ENCODE data around the gene AFAP1L1. TPM values are rescaled to one million over a fixed set of nuclear protein-coding genes. Genes with fewer than 3 reads are reported as not detected.

The AFAP1L1 gene
- total and polyA plus RNA-seq, 2 experiments from 2014 or later: 1.2 to 2.3 TPM

- Histone ChIP-seq H3K9me3 (ENCODE audit: low read depth) (no peaks in the 10 kb centered on the region), H3K79me2 (no peaks in the 10 kb centered on the region), H3K4me1 (ENCODE audit: insufficient read depth) (peaks cover 8% of the 10 kb centered on the region), H4K20me1 (ENCODE audit: insufficient read depth, poor library complexity, severe bottlenecking) (no peaks in the 10 kb centered on the region), H3K27me3 (no peaks in the 10 kb centered on the region), H3K9me2 (replicated peaks; ENCODE audit: insufficient read depth) (no peaks in the 10 kb centered on the region), H2AFZ (no peak overlapping the region), H3K36me3 (replicated peaks; ENCODE audit: insufficient read depth, low read depth) (no peaks in the 10 kb centered on the region), H3K4me2 (no peak overlapping the region), H3K27ac (no peak overlapping the region), H3K4me3 (no peak overlapping the region)
- WGBS (ENCODE audit: low lambda C conversion rate, missing lambda C conversion rate): 86% methylated on average over 6 of the region's 6 CpGs
- no peak for DNase-seq (ENCODE audit: low spot score)
- TF ChIP-seq EZH2 (IDR thresholded peaks at IDR 0.05; ENCODE audit: borderline replicate concordance) (no peak), EZH2phosphoT487 (IDR thresholded peaks at IDR 0.05; ENCODE audit: low read depth, severe bottlenecking, unreplicated experiment) (no peak), CTCF (IDR thresholded peaks at IDR 0.05; ENCODE audit: poor library complexity) (no peak)
These were observed 44.1 kb downstream of the AFAP1L1 start for GRCh38 chr5:149315753-149316152.

GRCh38 chr5:149317281-149318048, 45.8 kb downstream of the AFAP1L1 start:
- H3K4me3 ChIP-seq: no peak overlapping the region
- no peaks in the 10 kb centered on the region for H3K9me3 ChIP-seq (ENCODE audit: low read depth)
- TF ChIP-seq EZH2phosphoT487 (IDR thresholded peaks at IDR 0.05; ENCODE audit: low read depth, severe bottlenecking, unreplicated experiment) (no peak), CTCF (IDR thresholded peaks at IDR 0.05; ENCODE audit: poor library complexity) (peak; percentile 80)
- H4K20me1 ChIP-seq (ENCODE audit: insufficient read depth, poor library complexity, severe bottlenecking): no peaks in the 10 kb centered on the region
- H3K9me2 ChIP-seq (replicated peaks; ENCODE audit: insufficient read depth): no peaks in the 10 kb centered on the region
- no peak overlapping the region for H3K4me2 ChIP-seq
- peak; percentile 56 for DNase-seq (ENCODE audit: low spot score)
- no peaks in the 10 kb centered on the region for H3K36me3 ChIP-seq (replicated peaks; ENCODE audit: insufficient read depth, low read depth)
- 88% methylated on average over 14 of the region's 14 CpGs for WGBS (ENCODE audit: low lambda C conversion rate, missing lambda C conversion rate)
- H3K27me3 ChIP-seq: no peaks in the 10 kb centered on the region
- no peak overlapping the region for H2AFZ ChIP-seq
- H3K27ac ChIP-seq: no peak overlapping the region
- peaks cover 25% of the 10 kb centered on the region for H3K4me1 ChIP-seq (ENCODE audit: insufficient read depth)
- H3K79me2 ChIP-seq: no peaks in the 10 kb centered on the region

DNA sequence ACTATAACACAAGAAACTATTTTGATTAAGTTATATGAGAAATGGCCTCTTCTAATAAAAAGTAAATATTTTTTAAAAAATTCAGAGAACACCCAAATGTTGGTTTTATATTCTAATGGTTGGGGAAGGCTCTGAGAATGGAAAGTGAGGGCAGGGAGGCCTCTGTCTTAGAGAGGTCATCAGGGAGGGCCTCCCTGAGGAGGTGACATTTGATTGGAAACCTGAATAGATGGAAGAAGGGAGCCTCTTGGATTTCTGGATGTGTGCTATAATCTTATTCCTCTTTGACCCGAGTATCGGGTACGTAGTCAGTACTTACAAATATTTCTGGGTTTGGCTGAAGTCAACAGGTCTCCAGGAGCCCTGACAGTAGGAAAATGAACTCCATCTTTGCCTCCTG, 47.5 kb downstream of the AFAP1L1 start:
- Histone ChIP-seq H3K36me3 (replicated peaks; ENCODE audit: insufficient read depth, low read depth) (no peaks in the 10 kb centered on the region), H3K79me2 (no peaks in the 10 kb centered on the region), H3K4me3 (no peak overlapping the region), H3K9me2 (replicated peaks; ENCODE audit: insufficient read depth) (no peaks in the 10 kb centered on the region), H2AFZ (no peak overlapping the region), H3K4me2 (no peak overlapping the region), H4K20me1 (ENCODE audit: insufficient read depth, poor library complexity, severe bottlenecking) (no peaks in the 10 kb centered on the region), H3K27me3 (no peaks in the 10 kb centered on the region), H3K9me3 (ENCODE audit: low read depth) (no peaks in the 10 kb centered on the region), H3K4me1 (ENCODE audit: insufficient read depth) (peaks cover 41% of the 10 kb centered on the region), H3K27ac (no peak overlapping the region)
- 100% methylated on average over 3 of the region's 3 CpGs for WGBS (ENCODE audit: low lambda C conversion rate, missing lambda C conversion rate)
- TF ChIP-seq EZH2 (IDR thresholded peaks at IDR 0.05; ENCODE audit: borderline replicate concordance): no peak
- TF ChIP-seq CTCF (IDR thresholded peaks at IDR 0.05; ENCODE audit: poor library complexity): no peak
- TF ChIP-seq EZH2phosphoT487 (IDR thresholded peaks at IDR 0.05; ENCODE audit: low read depth, severe bottlenecking, unreplicated experiment): no peak
- no peak for DNase-seq (ENCODE audit: low spot score)
